ENCODE results near the gene CMSS1.
A peak's percentile ranks its signal among the peaks of the same experiment; 100 is the strongest.

CMSS1 gene

GRCh38 chr3:99774467-99774866 is 43.2 kb upstream of the CMSS1 start:
- peak overlapping the region; percentile 5 to 38 (median 17) for H3K27ac Mint-ChIP-seq
- H3K36me3 Mint-ChIP-seq (ENCODE audit: low read depth) = no peaks in the 10 kb centered on the region
- TF ChIP-seq CTCF (IDR thresholded peaks at IDR 0.05; ENCODE audit: unreplicated experiment in 3 of 3) = no peak
- no peak overlapping the region for H3K4me3 Mint-ChIP-seq
- no peaks in the 10 kb centered on the region for H3K9me3 Mint-ChIP-seq
- peaks cover 23% of the 10 kb centered on the region for H3K4me1 Mint-ChIP-seq
- H3K27me3 Mint-ChIP-seq (ENCODE audit: low read depth) = peaks cover 4% of the 10 kb centered on the region

- Mint-ChIP-seq H3K27me3 (ENCODE audit: low read depth) (peaks cover 4% of the 10 kb centered on the region), H3K9me3 (no peaks in the 10 kb centered on the region), H3K4me1 (peaks cover 23% of the 10 kb centered on the region), H3K4me3 (no peak overlapping the region), H3K36me3 (ENCODE audit: low read depth) (no peaks in the 10 kb centered on the region), H3K27ac (peak overlapping the region; percentile 14 to 72 (median 29))
- no peak for TF ChIP-seq CTCF (IDR thresholded peaks at IDR 0.05; ENCODE audit: unreplicated experiment in 3 of 3)
Measured at GRCh38 chr3:99776516-99777209, 41.0 kb upstream of the CMSS1 start.

- H3K36me3 Mint-ChIP-seq (ENCODE audit: low read depth) = no peaks in the 10 kb centered on the region
- peak overlapping the region; percentile 14 to 72 (median 29) for H3K27ac Mint-ChIP-seq
- H3K27me3 Mint-ChIP-seq (ENCODE audit: low read depth) = peaks cover 4% of the 10 kb centered on the region
- peaks cover 23% of the 10 kb centered on the region for H3K4me1 Mint-ChIP-seq
- H3K4me3 Mint-ChIP-seq = no peak overlapping the region
- no peak for TF ChIP-seq CTCF (IDR thresholded peaks at IDR 0.05; ENCODE audit: unreplicated experiment in 3 of 3)
- H3K9me3 Mint-ChIP-seq = no peaks in the 10 kb centered on the region
Measured at GRCh38 chr3:99777210-99777549, 40.5 kb upstream of the CMSS1 start.

- Mint-ChIP-seq H3K4me1 (peaks cover 23% of the 10 kb centered on the region), H3K36me3 (ENCODE audit: low read depth) (no peaks in the 10 kb centered on the region), H3K27me3 (ENCODE audit: low read depth) (peaks cover 4% of the 10 kb centered on the region), H3K4me3 (no peak overlapping the region), H3K27ac (peak overlapping the region in 2 of 3 experiments; percentile 29 to 72), H3K9me3 (no peaks in the 10 kb centered on the region)
- no peak for TF ChIP-seq CTCF (IDR thresholded peaks at IDR 0.05; ENCODE audit: unreplicated experiment in 3 of 3)
Measured at GRCh38 chr3:99777708-99778107, 40.0 kb upstream of the CMSS1 start.

GRCh38 chr3:99780749-99781148 is 36.9 kb upstream of the CMSS1 start:
- Mint-ChIP-seq H3K27ac (no peak overlapping the region), H3K27me3 (ENCODE audit: low read depth) (peaks cover 8% of the 10 kb centered on the region), H3K9me3 (no peaks in the 10 kb centered on the region), H3K4me1 (peaks cover 15% of the 10 kb centered on the region), H3K36me3 (ENCODE audit: low read depth) (no peaks in the 10 kb centered on the region), H3K4me3 (no peak overlapping the region)
- no peak for TF ChIP-seq CTCF (IDR thresholded peaks at IDR 0.05; ENCODE audit: unreplicated experiment in 3 of 3)

- no peaks in the 10 kb centered on the region for H3K36me3 Mint-ChIP-seq (ENCODE audit: low read depth)
- no peak overlapping the region for H3K4me3 Mint-ChIP-seq
- peaks cover 15% of the 10 kb centered on the region for H3K4me1 Mint-ChIP-seq
- H3K27ac Mint-ChIP-seq = no peak overlapping the region
- H3K9me3 Mint-ChIP-seq = no peaks in the 10 kb centered on the region
- TF ChIP-seq CTCF (IDR thresholded peaks at IDR 0.05; ENCODE audit: unreplicated experiment in 3 of 3) = no peak
- H3K27me3 Mint-ChIP-seq (ENCODE audit: low read depth) = peaks cover 8% of the 10 kb centered on the region
Measured at GRCh38 chr3:99781761-99782160, 35.9 kb upstream of the CMSS1 start.

Measured in nephron (organoid).